SK-N-SH (cell line): ENCODE data around the gene PRKCA. TPM values are rescaled to one million over a fixed set of nuclear protein-coding genes. Genes with fewer than 3 reads are reported as not detected.

Experiments
- CTCF ChIA-PET: fragments of 300-600, 350-600 bp; formaldehyde crosslinking; extraction: SDS; loops from one replicate; lab custom pipeline; 2021; lab: Yijun Ruan, JAX
- POLR2A ChIA-PET: fragments of 350-600 bp; sonication (Branson Sonifier 250); formaldehyde crosslinking; extraction: SDS; loops from one replicate; lab custom pipeline; 2020; ENCODE audit warnings: antibody characterized with exemption, inconsistent platforms; lab: Yijun Ruan, JAX
- DNase-seq: peaks from one replicate; pipeline ENCODE4 v3.0.0; 2012
- H2AFZ ChIP-seq: fragments of 200-600 bp; sonication (generic); 2 replicates; pipeline ENCODE4 v1.8.1; 2016; ENCODE audit warnings: antibody characterized with exemption, mild to moderate bottlenecking, low read depth
- H3F3A ChIP-seq: fragments of 200-600 bp; sonication (generic); replicated peaks from 2 replicates; pipeline ENCODE3; 2016; ENCODE audit warnings: antibody characterized with exemption, mild to moderate bottlenecking; ENCODE audit not compliant: insufficient read depth
- H3K27ac ChIP-seq, 2 experiments: fragments of 200-500 bp in 1 of 2; fragments of 200-600 bp in 1 of 2; sonication (Bioruptor generic) in 1 of 2; sonication (generic), shearing (Covaris generic) in 1 of 2; 2 replicates each; pipeline versions ENCODE4 v1.5.1 to v1.6.1; 2014 to 2016; ENCODE audit warnings: low read depth in 2 of 2, inconsistent platforms in 1 of 2, low read length in 1 of 2, mild to moderate bottlenecking in 1 of 2, mixed read lengths in 1 of 2
- H3K27me3 ChIP-seq: fragments of 200-600 bp; sonication (generic), shearing (Covaris generic); 2 replicates; pipeline ENCODE4 v1.6.1; 2016; ENCODE audit warnings: mixed run types; ENCODE audit not compliant: insufficient read depth
- H3K36me3 ChIP-seq, 2 experiments: fragments of 200-500 bp in 1 of 2; fragments of 200-600 bp in 1 of 2; sonication (Bioruptor generic) in 1 of 2; sonication (generic) in 1 of 2; replicated peaks in 1 of 2; 2 replicates each; pipeline versions ENCODE3 to v1.5.1; 2014 to 2016; ENCODE audit warnings: low read length in 1 of 2, mild to moderate bottlenecking in 1 of 2; ENCODE audit not compliant: insufficient read depth in 2 of 2, control insufficient read depth in 1 of 2
- H3K4me1 ChIP-seq, 2 experiments: fragments of 200-500 bp in 1 of 2; fragments of 200-600 bp in 1 of 2; sonication (Bioruptor generic) in 1 of 2; sonication (generic), shearing (Covaris generic) in 1 of 2; 2 replicates each; pipeline versions ENCODE4 v1.5.1 to v1.6.1; 2014 to 2016; ENCODE audit warnings: low read depth in 1 of 2, low read length in 1 of 2, mixed run types in 1 of 2; ENCODE audit not compliant: insufficient read depth in 2 of 2, control insufficient read depth in 1 of 2
- H3K4me2 ChIP-seq: fragments of 200-600 bp; sonication (generic), shearing (Covaris generic); 2 replicates; pipeline ENCODE4 v1.6.1; 2017; ENCODE audit warnings: mixed run types
- H3K4me3 ChIP-seq, 2 experiments: fragments of 200-500 bp in 1 of 2; fragments of 200-600 bp in 1 of 2; sonication (Bioruptor generic) in 1 of 2; sonication (generic), shearing (Covaris generic) in 1 of 2; 2 replicates each; pipeline versions ENCODE4 v1.5.1 to v1.8.1; 2014 to 2016; ENCODE audit warnings: low read depth in 2 of 2, inconsistent platforms in 1 of 2, low read length in 1 of 2, mild to moderate bottlenecking in 1 of 2, mixed read lengths in 1 of 2, moderate library complexity in 1 of 2
- H3K79me2 ChIP-seq: fragments of 200-600 bp; sonication (generic); 2 replicates; pipeline ENCODE4 v1.8.1; 2017; ENCODE audit warnings: mild to moderate bottlenecking; ENCODE audit not compliant: insufficient read depth
- H3K9ac ChIP-seq: fragments of 200-600 bp; sonication (generic); 2 replicates; pipeline ENCODE4 v1.6.1; 2017; ENCODE audit warnings: mixed run types
- H3K9me2 ChIP-seq: fragments of 200-600 bp; sonication (generic); 2 replicates; pipeline ENCODE4 v1.6.1; 2017; ENCODE audit warnings: mixed run types
- H3K9me3 ChIP-seq: fragments of 200-600 bp; sonication (generic); 2 replicates; pipeline ENCODE4 v1.6.1; 2017; ENCODE audit warnings: mixed run types, mild to moderate bottlenecking, moderate library complexity
- H4K20me1 ChIP-seq: fragments of 200-600 bp; sonication (generic); 2 replicates; pipeline ENCODE4 v1.6.1; 2017; ENCODE audit warnings: mild to moderate bottlenecking, mixed run types; ENCODE audit not compliant: insufficient read depth
- ELF1 ChIP-seq: IDR thresholded peaks from 2 replicates; pipeline ENCODE4 v1.4.0; 2012
- EP300 ChIP-seq, 2 experiments: IDR thresholded peaks; 2 replicates each; pipeline versions ENCODE4 v1.4.0 to v1.6.1; 2012; ENCODE audit warnings: borderline replicate concordance in 1 of 2, low read depth in 1 of 2, low read length in 1 of 2
- FOSL2 ChIP-seq: IDR thresholded peaks from 2 replicates; pipeline ENCODE4 v1.4.0; 2012; ENCODE audit warnings: low read depth, mild to moderate bottlenecking, moderate library complexity, borderline replicate concordance
- GABPA ChIP-seq: IDR thresholded peaks from 2 replicates; pipeline ENCODE4 v1.4.0; 2012; ENCODE audit warnings: low read depth, mild to moderate bottlenecking
- MEF2A ChIP-seq: IDR thresholded peaks from 2 replicates; pipeline ENCODE4 v1.4.0; 2012; ENCODE audit warnings: low read depth, borderline replicate concordance
- MXI1 ChIP-seq: IDR thresholded peaks from 2 replicates; pipeline ENCODE4 v1.6.1; 2012; ENCODE audit warnings: mild to moderate bottlenecking, low read depth, low read length, improper control_type of control experiment
- PBX3 ChIP-seq: IDR thresholded peaks from 2 replicates; pipeline ENCODE4; 2012
- POLR2AphosphoS5 ChIP-seq: IDR thresholded peaks from 2 replicates; pipeline ENCODE4 v1.6.1; 2012; ENCODE audit warnings: low read depth, low read length
- RAD21 ChIP-seq: IDR thresholded peaks from 2 replicates; pipeline ENCODE4 v1.6.1; 2012; ENCODE audit warnings: mild to moderate bottlenecking, low read length
- RCOR1 ChIP-seq: fragments of 150-350 bp; IDR thresholded peaks from 2 replicates; pipeline ENCODE4 v1.6.1; 2017; ENCODE audit warnings: antibody characterized with exemption, low read length
- SIN3A ChIP-seq: IDR thresholded peaks from 2 replicates; pipeline ENCODE4 v1.6.1; 2012; ENCODE audit warnings: low read depth, mild to moderate bottlenecking, low read length, moderate library complexity, borderline replicate concordance
- TAF1 ChIP-seq: IDR thresholded peaks from 2 replicates; pipeline ENCODE4 v1.6.1; 2012; ENCODE audit warnings: low read depth, mild to moderate bottlenecking, low read length, moderate library complexity, borderline replicate concordance
- TCF12 ChIP-seq: IDR thresholded peaks from 2 replicates; pipeline ENCODE4 v1.4.0; 2012
- TEAD4 ChIP-seq: IDR thresholded peaks from 2 replicates; pipeline ENCODE4 v1.4.0; 2012; ENCODE audit warnings: mild to moderate bottlenecking, borderline replicate concordance; ENCODE audit not compliant: insufficient read depth
- USF1 ChIP-seq: IDR thresholded peaks from 2 replicates; pipeline ENCODE4 v1.4.0; 2012; ENCODE audit warnings: low read depth, borderline replicate concordance
- USF2 ChIP-seq: fragments of 150-350 bp; IDR thresholded peaks from 2 replicates; pipeline ENCODE4 v1.6.1; 2017; ENCODE audit warnings: antibody characterized with exemption, low read length, low read depth, borderline replicate concordance
- YY1 ChIP-seq: IDR thresholded peaks from 2 replicates; pipeline ENCODE4 v1.4.0; 2012; ENCODE audit warnings: low read depth, mild to moderate bottlenecking
- ZBTB33 ChIP-seq: IDR thresholded peaks from 2 replicates; pipeline ENCODE4 v1.4.0; 2012; ENCODE audit warnings: low read depth, borderline replicate concordance
- WGBS: methylation state at CpG from one replicate; pipeline ENCODE4 v1.1.6; 2017; ENCODE audit warnings: low lambda C conversion rate; 5-methylcytosine and 5-hydroxymethylcytosine counted together
- polyA plus RNA-seq, 3 experiments: library from polyadenylated mRNA; depleted of rRNA; stranded (reverse); fragments of >200 nt; gene quantifications; 2 replicates each; pipeline ENCODE4 v1.2.3, GENCODE V29; 2012
- TF ChIP-seq, protein P1 (sequence below): fragments of 150-350 bp; IDR thresholded peaks from 2 replicates; pipeline ENCODE4 v1.6.1; 2016; ENCODE audit warnings: mild to moderate bottlenecking, low read depth, low read length

PRKCA gene
- polyA plus RNA-seq, 1 of the 3 experiments (the other 2 are of a cell fraction), result 108 TPM

- Histone ChIP-seq H3K4me1 (peaks cover 6 to 14% of the 10 kb centered on the region in 2 experiments; a peak in 3 of 4 replicates), H3K27me3 (no peaks in the 10 kb centered on the region), H3K4me3 (no peak overlapping the region), H3K79me2 (peaks cover 100% of the 10 kb centered on the region), H2AFZ (no peak overlapping the region), H3K4me2 (no peak overlapping the region), H3K27ac (no peak overlapping the region; a peak in 1 of 4 replicates), H3K9me3 (no peaks in the 10 kb centered on the region), H3K9ac (no peak overlapping the region), H3F3A (peaks cover 12% of the 10 kb centered on the region), H3K36me3 (peaks cover 3 to 23% of the 10 kb centered on the region in 2 experiments), H3K9me2 (no peaks in the 10 kb centered on the region), H4K20me1 (peaks cover 36% of the 10 kb centered on the region)
- 66% methylated on average over 9 of the region's 9 CpGs for WGBS
- peak; percentile 62; the same call in 1 of the 2 replicates for TF ChIP-seq RCOR1
- TF ChIP-seq EP300 (IDR thresholded peaks at IDR 0.05; ENCODE audit: borderline replicate concordance in 1 of 2, low read depth in 1 of 2, low read length in 1 of 2), result peak in 1 of 2 experiments; percentile 67; a peak in 2 of 4 replicates
- no peak for TF ChIP-seq TEAD4
- TF ChIP-seq FOSL2, result no peak
- no peak for TF ChIP-seq ZBTB33
- no peak for TF ChIP-seq TAF1
- TF ChIP-seq TCF12, result peak; percentile 57; the same call in 1 of the 2 replicates
- TF ChIP-seq RAD21, result no peak
- peak; percentile 46; the same call in 1 of the 2 replicates for TF ChIP-seq PBX3
- TF ChIP-seq POLR2AphosphoS5, result 0 out of 2 replicates have a peak, but pooled peaks have one; percentile 42
- CTCF ChIA-PET, result interaction anchor here (0.7 to 2.7 kb wide), 5 partner anchors 13 to 119 kb away, joined by 3 to 11 read pairs (median 3); no protein-coding TSS in a partner anchor
- POLR2A ChIA-PET, result no interaction called here
- DNase-seq, result no peak
These were observed 215.1 kb downstream of the PRKCA start for GRCh38 chr17:66517336-66518009.

DNA sequence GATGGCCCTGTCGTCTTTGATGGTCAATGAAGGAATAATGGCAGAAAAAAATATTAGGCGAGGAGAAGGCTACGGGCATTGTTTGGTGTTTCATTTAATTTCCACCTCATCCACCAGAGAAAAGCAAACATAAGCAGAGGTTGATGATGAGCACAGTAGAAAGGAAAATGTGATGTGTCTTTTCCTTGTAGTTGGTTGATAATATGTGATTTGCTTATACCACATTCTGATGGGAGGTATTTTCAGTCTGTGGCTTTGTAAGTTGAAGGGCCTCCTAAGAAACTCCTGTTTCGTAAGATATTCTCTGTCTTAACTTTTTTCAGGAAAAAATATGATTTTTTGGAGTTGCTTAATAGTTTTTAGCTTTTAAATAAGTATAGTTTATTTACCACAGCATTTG is 215.7 kb downstream of the PRKCA start:
- no peaks in the 10 kb centered on the region for H3K9me2 ChIP-seq
- no peak overlapping the region for H3K9ac ChIP-seq
- peaks cover 43% of the 10 kb centered on the region for H4K20me1 ChIP-seq
- H3K27ac ChIP-seq, result no peak overlapping the region; a peak in 2 of 4 replicates
- WGBS, result 88% methylated on average over 4 of the region's 4 CpGs
- H3K27me3 ChIP-seq, result no peaks in the 10 kb centered on the region
- H3K79me2 ChIP-seq, result peaks cover 100% of the 10 kb centered on the region
- no peak overlapping the region for H2AFZ ChIP-seq
- H3K9me3 ChIP-seq, result no peaks in the 10 kb centered on the region
- H3K4me2 ChIP-seq, result no peak overlapping the region
- no peak for DNase-seq
- ChIA-PET CTCF (interaction anchor here (0.7 to 2.7 kb wide), 4 partner anchors 12 to 120 kb away, joined by 3 to 11 read pairs (median 3); no protein-coding TSS in a partner anchor), POLR2A (no interaction called here)
- H3K36me3 ChIP-seq, result peaks cover 3 to 20% of the 10 kb centered on the region in 2 experiments
- H3K4me1 ChIP-seq, result peaks cover 11 to 18% of the 10 kb centered on the region in 2 experiments; a peak in 3 of 4 replicates
- H3K4me3 ChIP-seq, result no peak overlapping the region
- peaks cover 13% of the 10 kb centered on the region for H3F3A ChIP-seq
- no peak for TF ChIP-seq TAF1
- TF ChIP-seq USF1, result no peak
- no peak for TF ChIP-seq GABPA
- TF ChIP-seq YY1, result no peak
- TF ChIP-seq MEF2A, result no peak
- no peak for TF ChIP-seq EP300 (IDR thresholded peaks at IDR 0.05; ENCODE audit: borderline replicate concordance in 1 of 2, low read depth in 1 of 2, low read length in 1 of 2)
- TF ChIP-seq, protein P1, sequence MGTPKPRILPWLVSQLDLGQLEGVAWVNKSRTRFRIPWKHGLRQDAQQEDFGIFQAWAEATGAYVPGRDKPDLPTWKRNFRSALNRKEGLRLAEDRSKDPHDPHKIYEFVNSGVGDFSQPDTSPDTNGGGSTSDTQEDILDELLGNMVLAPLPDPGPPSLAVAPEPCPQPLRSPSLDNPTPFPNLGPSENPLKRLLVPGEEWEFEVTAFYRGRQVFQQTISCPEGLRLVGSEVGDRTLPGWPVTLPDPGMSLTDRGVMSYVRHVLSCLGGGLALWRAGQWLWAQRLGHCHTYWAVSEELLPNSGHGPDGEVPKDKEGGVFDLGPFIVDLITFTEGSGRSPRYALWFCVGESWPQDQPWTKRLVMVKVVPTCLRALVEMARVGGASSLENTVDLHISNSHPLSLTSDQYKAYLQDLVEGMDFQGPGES, result no peak
- no peak for TF ChIP-seq SIN3A
- no peak for TF ChIP-seq RAD21
- no peak for TF ChIP-seq ELF1
- no peak for TF ChIP-seq RCOR1
- no peak for TF ChIP-seq POLR2AphosphoS5
- TF ChIP-seq FOSL2, result no peak
- no peak for TF ChIP-seq MXI1
- TF ChIP-seq USF2, result no peak
